ENCODE results near the gene MYL6B.
"Not testable (repeated sequence)": the region's sequence is repeated elsewhere in the genome, so short reads cannot be mapped to it uniquely, and the experiment has no call there.

Gene MYL6B

DNA sequence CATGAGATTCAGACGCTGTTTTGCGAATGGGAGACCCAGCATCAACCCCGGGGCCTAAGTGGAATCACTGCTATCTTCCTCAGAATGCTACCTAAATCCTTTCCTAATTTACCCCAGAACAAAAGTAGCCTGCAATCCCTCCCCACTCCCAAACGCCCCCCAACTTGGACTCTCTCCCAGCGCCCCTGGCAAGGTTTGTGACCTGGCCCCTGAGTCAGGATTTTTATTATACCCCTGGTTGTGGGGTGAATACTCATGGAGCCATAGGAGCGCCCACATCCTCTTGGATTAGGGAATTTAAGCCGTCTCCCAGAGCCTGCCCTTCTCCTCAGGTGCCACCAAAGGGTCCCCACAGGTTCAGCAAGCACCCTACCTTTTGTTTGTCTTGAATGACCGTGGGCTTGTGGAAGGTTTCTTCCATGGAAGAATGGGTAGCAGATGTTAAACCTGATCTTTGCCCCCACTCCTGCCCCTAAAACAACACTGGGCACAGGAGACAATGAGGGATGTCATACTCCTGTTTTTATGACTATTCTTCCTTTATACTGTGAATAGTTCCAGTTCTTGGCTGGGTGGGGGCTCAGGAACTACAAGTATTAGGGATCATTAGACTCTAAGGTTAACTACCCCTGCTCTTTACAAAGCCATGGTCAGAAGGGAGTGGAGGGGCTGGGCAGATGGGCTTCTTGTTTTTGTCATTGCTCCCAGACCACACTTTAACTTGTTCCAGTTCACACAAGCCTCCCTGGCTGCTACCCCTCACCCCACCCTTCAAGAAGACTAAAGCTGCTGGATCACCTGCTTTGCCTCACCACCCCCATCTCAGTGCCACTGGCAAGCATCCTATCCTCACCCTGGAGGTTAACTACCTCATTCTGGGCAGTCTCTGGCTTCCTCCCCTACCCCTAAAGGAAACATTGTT, 630 bp downstream of the MYL6B start:
- DNase-seq (ENCODE audit: low spot score) = no peak

DNA sequence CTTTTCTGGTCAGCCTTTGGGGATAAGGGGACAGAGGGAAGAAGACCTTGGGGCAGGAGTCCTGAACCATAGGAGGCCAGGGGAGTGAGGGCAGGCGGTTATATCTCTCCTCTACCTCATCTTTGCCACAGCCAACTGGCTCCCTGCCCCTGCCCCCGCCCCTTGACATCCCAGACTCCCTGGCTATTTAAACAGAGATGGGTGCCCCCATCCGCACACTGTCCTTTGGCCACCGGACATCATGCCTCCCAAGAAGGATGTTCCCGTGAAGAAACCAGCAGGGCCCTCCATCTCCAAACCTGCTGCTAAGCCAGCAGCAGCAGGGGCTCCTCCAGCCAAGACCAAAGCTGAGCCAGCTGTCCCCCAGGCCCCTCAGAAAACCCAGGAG, 1.3 kb downstream of the MYL6B start:
- no peak for DNase-seq (ENCODE audit: low spot score)

DNA sequence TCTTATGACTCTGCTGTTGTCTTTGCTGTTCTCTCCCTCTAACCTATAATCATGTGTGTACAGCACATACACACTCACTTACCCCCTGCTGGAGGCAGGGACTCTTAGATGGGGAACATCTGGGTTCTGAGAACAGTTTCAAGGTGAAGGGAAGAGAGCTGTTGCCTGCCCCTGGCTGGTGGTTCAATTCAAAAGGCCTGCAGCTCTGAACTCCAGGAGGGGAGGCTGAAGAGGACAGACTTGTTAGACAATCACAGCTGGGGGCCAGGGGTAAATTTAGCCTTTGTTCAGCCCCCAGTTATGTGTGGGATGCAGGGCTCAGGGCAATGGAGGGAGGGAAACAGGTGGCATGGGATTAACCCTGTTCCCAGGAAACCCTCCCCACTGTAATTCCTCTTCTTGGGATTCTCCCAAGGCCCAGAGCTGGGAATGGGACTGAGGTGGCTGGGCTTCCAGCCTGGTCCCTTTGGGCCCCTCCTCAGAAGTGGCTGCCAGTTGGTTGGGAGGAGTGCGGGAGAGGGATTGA, 1.9 kb downstream of the MYL6B start:
- no peak for DNase-seq (ENCODE audit: low spot score)

DNA sequence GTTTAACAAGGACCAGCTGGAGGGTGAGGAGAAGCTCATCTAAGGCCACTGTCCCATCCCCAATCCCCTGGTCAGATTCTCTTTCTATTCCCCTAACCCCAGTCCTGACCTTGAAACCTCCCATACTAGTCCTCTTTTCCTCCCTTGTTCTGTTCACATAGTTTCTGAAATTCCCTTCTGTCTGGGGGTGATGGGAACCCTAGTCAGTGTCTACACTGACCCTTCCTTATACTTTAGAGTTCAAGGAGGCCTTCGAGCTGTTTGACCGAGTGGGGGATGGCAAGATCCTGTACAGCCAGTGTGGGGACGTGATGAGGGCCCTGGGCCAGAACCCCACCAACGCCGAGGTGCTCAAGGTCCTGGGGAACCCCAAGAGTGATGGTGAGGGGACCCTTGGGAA, 2.4 kb downstream of the MYL6B start:
- DNase-seq (ENCODE audit: low spot score) = no peak

DNA sequence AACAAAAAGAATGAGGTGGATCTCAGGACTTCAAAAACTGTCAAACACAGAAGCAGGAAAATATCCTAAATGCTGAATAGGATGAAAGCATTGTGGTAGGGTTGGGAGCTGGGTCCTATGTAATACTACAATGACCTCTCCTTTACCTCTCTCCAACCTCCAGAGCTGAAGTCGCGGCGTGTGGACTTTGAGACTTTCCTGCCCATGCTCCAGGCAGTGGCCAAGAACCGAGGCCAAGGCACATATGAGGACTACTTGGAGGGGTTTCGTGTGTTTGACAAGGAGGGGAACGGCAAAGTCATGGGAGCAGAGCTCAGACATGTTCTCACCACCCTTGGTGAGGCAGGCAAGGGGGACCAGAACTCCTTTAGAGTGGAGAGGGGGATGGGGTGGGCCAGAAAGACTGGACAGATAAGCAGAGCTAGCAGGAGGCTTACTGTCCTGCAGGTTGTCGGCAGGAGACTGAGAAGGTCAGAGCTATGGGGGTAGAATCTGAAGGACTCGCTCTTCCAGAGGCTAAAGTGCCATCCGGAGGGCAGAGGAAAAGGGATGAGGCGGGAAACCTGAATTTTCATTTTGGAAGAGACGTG, 3.0 kb downstream of the MYL6B start:
- DNase-seq (ENCODE audit: low spot score) = no peak

DNA sequence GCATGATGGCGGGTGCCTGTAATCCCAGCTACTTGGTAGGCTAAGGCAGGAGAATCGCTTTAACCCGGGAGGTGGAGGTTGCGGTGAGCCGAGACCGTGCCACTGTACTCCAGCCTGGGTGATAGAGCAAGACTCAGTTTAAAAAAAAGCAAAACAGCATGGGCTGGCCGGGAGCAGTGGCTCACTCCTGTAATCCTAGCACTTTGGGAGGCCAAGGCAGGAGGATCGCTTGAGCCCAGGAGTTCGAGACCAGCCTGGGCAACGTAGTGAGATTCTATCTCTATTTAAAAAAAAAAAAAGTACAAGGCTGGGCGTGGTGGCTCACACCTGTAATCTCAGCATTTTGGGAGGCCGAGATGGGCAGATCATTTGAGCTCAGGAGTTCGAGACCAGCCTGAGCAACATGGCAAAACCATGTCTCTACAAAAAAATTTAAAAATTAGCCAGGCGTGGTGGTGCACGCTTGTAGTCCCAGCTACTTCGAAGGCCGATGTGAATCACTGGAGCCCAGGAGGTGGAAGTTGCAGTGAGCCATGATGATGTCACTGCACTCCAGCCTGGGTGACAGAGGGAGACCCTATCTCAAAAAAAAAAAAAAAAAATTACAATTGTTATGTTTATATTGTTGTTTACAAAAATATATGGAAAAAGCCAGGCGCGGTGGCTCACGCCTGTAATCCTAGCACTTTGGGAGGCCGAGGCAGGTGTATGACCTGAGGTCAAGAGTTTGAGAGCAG, 4.2 kb downstream of the MYL6B start:
- DNase-seq (ENCODE audit: low spot score) = not testable (repeated sequence)

DNA sequence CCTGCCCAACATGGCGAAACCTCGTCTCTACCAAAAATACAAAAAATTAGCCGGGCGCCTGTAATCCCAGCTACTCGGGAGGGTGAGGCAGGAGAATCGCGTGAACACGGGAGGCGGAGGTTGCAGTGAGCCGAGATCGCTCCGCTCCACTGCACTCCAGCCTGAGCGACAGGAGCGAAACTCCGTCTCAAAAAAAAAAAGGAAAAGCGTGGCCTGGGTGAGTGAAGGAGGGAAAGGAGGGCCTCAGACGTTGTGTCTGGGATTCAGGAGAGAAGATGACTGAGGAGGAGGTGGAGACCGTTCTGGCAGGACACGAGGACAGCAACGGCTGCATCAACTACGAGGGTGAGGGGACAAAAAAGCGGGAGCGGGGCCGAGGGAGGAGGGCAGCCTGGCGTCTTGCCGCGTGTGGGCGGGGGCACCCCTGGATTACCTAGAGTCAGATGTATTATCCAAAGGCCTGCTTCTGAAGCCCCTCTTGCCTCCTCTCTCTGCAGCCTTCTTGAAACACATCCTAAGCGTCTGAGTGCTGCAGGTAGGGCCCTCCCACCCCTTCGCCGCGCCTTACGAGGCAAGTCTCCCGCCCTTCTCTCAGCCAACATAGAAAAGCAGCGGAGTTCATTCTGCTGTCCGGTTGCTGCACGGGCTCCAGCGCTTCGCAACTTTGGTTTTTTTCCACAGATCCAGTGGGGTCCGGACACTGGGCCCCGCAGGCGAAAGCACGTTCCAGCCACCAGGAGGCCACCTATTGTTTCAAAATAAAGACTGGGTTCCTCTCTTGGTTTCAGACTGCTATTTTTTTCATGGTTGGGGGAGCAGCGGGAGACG, 5.0 kb downstream of the MYL6B start:
- peak; percentile 78 for DNase-seq (ENCODE audit: low spot score)

DNA sequence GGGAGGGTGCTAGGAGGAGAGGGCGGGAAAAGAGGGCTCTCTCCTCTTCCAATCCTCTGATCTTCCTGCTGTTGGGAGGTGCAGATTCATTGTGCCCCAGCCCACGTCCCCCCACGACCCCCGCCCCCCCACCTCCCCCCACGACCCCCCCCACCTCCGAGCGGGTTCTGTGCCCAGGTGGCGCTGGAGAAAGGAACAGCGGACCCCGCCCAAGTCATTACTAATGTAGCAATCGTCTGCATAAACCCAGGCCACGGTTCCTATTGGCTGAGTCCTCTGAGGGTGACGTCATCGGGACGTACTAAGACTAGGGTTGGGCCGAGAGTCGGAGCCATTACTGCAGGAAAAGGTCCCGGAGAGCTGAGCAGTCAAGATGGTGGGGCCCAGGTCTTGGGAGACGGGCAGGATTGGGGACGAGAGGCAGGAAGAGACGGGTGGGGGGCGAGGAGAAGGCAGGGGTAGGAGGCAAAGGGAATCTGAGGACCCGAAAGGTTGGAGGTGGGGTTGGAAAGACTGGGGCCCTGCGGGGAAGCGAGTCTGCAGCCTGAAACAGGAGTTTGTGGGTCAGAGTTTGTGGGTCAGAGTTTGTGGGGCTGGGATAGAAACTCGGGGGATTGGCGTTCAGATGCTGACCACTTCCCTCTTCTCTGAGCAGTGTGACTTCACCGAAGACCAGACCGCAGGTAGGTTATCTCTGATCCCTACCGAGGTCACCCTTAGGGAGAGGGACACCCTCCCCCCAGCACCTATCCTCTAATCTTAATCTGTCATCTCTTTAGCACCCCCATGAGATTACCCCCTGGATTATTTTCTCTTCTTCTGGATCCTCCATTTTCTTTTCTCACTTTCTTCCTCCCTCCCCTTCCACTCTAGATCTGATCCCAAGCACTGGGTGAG, 5.9 kb downstream of the MYL6B start, which contains the start of gene MYL6:
TSS of gene MYL6 (plus strand) at position 331 of the 897 bp plus-strand sequence. CDS start at position 374, 43 bp downstream.
- peak; percentile 92 for DNase-seq (ENCODE audit: low spot score)

DNA sequence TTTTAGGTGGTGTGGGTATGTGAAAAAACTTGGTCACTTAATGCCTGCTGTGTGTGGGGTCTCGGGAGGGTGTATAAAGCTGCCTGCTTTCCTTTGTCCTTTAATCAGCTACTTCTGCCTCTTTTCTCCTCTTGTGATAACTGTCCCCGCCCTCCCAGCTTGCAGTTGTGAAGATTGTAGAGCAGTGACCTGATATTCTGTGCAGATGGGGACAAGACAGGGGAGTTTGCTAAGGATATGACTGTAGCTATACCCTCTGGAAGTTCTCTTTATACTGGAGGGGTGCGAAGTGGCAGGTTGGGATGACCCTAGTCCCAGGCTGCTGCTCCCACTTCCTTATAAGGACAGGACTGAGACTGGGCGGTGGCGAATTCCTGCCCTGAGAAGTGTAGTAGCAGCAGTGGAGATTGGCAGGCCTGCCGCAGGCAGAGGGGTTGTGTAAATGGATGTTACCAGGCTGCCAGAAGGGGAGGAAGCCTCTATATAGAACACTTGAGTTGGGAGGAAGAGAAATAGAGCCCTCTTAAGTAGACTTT, 6.6 kb downstream of the MYL6B start:
- DNase-seq (ENCODE audit: low spot score) = no peak

DNA sequence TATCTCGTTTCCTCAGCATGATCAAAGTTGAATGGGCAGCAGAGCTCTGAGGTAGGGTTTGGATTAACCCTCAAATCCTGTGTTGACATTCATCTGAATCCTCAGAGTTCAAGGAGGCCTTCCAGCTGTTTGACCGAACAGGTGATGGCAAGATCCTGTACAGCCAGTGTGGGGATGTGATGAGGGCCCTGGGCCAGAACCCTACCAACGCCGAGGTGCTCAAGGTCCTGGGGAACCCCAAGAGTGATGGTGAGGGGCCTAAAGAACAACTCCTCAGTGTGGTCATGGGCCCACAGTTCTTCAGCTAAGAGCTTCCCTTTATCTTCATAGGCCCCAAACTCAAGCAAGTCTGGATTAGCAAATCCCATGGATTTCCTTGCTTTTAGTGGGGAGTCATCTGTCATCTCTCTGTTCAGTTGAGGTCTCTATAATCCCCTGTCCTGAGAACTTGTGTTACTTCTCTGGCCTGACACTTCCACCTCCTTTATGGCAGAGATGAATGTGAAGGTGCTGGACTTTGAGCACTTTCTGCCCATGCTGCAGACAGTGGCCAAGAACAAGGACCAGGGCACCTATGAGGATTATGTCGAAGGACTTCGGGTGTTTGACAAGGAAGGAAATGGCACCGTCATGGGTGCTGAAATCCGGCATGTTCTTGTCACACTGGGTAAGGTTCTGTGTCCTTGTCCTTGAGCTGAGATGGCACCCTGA, 7.2 kb downstream of the MYL6B start:
- DNase-seq (ENCODE audit: low spot score) = no peak

DNA sequence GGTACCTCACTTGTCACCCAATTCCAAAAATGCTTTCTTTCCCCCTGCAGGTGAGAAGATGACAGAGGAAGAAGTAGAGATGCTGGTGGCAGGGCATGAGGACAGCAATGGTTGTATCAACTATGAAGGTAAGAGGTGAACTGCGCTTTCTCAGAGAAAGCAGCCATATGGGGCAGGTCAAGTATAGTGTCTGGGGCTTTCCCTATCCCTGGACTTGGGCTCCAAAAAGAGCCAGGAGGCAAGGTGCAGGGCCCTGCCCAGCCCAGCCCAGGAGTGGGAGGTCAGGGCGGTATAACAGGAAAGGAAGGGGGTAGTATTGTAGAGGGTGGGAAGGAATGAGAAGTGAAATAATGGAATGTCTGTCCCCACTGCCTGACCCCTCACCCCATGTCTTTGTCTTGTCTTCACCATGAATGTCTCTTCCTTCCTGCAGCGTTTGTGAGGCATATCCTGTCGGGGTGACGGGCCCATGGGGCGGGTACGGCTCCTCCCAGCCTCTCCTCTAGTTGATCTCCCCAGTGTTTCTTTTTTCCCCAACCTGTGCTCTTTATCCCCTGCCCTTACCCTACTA, 7.9 kb downstream of the MYL6B start:
- DNase-seq (ENCODE audit: low spot score) = no peak

DNA sequence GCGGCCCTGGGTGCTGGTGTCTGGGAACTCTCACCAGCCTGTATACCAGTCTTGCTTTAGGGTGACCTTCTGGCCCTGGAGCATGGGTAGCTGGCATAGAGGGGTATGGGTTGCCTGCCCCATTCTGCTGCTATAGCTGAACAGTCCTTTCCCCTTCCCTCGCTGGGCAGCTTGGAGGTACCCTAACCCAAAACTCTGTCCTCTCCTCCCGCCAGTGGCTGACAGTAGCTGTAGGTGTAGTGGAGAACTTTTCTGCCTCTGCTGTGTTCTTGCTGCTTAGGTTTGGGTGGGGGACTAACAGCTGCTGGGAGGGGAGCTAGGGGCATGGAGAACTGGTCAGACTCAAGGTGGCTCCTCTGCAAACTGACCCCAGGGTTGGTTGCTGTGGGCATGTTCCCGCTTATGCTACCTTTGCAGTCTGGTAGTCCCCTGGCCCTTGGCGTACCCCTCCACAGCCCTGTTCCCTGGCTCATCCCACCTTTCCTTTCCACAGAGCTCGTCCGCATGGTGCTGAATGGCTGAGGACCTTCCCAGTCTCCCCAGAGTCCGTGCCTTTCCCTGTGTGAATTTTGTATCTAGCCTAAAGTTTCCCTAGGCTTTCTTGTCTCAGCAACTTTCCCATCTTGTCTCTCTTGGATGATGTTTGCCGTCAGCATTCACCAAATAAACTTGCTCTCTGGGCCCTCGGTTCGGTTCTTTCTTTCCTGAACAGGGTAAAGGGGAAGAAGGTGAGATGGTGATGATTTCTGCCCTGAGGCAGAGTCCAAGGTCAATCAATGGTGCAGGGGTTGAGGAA, 8.7 kb downstream of the MYL6B start:
- no peak for DNase-seq (ENCODE audit: low spot score)

DNA sequence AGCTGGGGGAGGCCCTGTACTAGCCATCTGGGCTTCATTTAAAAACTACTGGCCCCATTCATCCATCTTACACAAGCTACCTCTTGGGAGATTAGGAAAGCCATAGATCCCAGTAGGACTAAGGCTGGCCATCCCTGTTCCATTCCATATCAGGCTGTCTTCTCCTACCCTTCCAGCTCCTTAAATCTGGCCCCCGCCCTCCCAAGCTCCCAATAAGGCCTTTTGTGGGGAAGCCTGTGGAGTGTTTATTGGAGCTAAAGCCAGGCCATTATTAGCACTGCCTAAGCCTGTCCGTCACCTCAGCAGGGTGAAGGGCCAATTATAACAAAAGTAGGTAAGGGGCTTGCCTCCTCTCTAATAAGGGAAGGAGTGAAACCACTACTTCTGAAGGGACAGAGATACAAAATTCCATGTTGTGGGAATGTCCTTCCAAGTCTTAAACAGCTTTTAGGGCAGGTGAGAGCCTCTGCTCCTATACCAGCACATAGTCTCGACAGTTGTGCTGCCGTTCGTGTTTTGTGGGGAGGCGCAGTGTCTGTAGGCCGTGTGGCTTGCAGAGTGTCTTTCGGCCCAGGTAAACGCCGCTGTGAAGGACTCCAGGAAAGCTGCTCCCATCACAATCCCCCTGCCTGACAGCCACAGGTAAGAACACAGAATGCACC, 9.4 kb downstream of the MYL6B start:
- no peak for DNase-seq (ENCODE audit: low spot score)

DNA sequence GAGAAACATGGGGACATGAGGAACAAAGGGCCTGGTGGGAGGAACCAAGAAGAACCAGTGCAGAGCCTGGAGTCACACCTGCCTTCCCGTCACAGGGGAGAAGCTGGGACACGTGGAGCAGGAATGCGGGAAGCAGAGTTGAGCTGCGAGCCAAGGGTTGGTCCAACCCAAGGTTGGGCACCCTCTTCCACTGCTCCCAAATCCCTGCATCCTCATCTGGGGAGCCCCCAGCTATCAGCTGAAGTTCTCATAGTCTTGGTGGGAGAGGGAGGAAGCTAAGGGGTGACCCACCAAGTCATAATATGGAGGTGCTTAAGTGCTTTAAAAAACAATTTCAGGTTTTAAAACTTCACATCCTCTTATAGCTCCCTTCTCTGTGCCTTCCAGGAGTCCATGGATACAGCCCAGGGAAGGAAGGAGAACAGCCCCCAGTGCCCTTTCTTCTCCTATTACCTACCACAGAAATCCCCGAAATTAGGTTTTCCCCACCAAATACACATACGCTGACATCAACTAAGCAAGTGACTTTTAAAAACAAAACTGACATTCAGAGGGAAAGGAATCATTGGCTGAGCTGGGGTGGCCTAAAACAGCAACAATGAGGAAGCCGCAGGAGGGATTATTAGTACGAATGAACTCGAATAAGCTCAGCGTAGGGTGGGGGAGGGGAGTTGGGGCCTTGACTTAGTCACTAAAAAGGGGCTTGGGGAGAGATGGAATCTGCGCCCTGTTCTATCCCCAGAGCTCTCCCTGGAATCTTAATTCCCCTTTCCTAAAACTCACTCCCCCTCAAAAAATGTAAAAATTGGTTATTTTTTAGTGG, 10.3 kb downstream of the MYL6B start:
- no peak for DNase-seq (ENCODE audit: low spot score)

DNA sequence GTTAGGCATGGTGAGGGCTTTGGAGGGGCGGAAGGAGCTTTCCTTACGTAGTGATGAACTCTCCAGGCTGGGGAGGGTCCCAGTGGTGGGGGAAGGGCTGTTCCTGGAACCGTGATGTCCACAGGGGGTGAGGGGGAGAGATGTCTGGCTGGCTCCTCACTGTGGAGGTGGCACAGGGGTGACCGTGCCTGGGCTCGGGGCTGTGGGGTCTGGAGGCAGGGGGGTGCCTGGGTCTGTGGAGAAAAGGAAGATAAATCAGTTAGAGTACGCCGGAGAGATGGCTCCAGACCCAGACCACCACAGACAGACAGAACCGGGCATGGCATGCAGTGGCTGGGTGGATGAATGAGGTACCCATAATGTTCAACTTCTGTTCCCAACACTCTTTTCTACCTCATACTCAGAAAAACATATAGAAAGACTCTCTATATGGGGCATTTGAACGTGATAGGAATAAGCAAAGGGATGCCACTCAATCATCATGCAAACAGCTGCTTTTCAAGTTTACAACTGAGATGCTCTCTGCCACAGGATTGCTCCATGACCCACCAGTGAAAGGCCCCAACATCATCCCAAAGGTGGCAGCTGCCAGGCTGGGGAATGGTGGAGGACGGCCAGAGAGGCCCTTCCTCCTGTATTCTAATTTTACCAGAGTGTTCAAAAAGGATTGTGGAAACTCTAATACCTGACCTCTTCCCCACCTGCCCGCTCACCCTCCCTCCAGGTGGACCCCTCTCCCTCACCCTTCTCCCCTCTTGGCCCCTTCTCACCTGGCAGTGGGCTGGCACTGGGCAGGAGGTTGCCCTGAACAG, 11.4 kb downstream of the MYL6B start:
- no peak for DNase-seq (ENCODE audit: low spot score)

DNA sequence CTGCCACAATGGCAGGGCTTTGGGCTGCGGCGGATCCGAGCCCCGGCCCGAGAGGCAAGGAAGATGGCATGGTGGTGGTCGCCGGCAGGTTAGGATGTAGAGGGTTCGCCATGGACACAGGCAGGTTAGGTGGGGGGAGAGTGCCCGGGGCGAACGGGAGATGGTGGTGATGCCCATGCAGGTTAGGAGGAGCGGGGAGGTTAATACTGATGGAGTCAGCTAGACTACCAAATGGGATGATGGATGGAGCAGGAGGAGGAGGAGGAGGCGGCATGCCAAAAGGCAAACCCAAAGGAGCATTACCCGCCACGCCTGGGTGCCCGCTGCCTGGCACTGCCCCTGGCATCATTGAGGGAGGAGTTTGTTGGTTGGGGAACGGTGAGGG, 11.9 kb downstream of the MYL6B start:
- DNase-seq (ENCODE audit: low spot score) = no peak
